HCT116 (cell line): ENCODE measurements around the gene IDH3G. TPM values are rescaled to one million over a fixed set of nuclear protein-coding genes. Genes with fewer than 3 reads are reported as not detected.

Experiments used
- ATAC-seq: fragments of 200-7000 bp; cut with Tn5 transposase; 2 replicates; pipeline ENCODE4 v1.9.1; 2020; ENCODE audit warnings: mild to moderate bottlenecking, moderate library complexity
- BruUV-seq: library from RNA; stranded (reverse); fragments of 400-500 nt; replicated peaks from 2 replicates; lab custom pipeline; 2021; lab: Mats Ljungman, UMichigan
- CTCF ChIA-PET: fragments of 300-600 bp; sonication (Branson Sonifier 250); formaldehyde crosslinking; loops from one replicate; lab custom pipeline; 2021; ENCODE audit warnings: antibody characterized with exemption; lab: Charles Lee
- POLR2A ChIA-PET: fragments of 300-600, 350-600 bp; sonication (Branson Sonifier 250); formaldehyde crosslinking; loops from one replicate; lab custom pipeline; 2021; ENCODE audit warnings: antibody characterized with exemption; lab: Charles Lee
- RAD21 ChIA-PET, 2 experiments: fragments of 300-600 bp; sonication (Branson Sonifier 250); formaldehyde crosslinking; loops; one replicate each; lab custom pipeline; 2023; ENCODE audit warnings: low total read pairs in 2 of 2; ENCODE audit not compliant: uncharacterized antibody in 2 of 2, unreplicated experiment in 2 of 2, low non-redundant PET in 1 of 2; lab: Charles Lee
- DNase-seq: peaks from one replicate; pipeline ENCODE4 v3.0.0-alpha.2; 2010; ENCODE audit warnings: low read depth, low spot score
- H2AFZ ChIP-seq: fragments of 200-600 bp; shearing (Covaris generic), sonication (generic); 2 replicates; pipeline ENCODE4 v1.6.1; 2017; ENCODE audit warnings: low read depth, mixed run types, mixed read lengths, antibody characterized with exemption, low read length; ENCODE audit not compliant: poor library complexity, severe bottlenecking
- H3K27ac ChIP-seq: 2 replicates; pipeline ENCODE4 v1.5.1; 2012; ENCODE audit warnings: low read depth, low read length
- H3K27me3 ChIP-seq: fragments of 200-600 bp; sonication (generic); 2 replicates; pipeline ENCODE4 v1.6.1; 2016; ENCODE audit warnings: mixed run types, low read length, mixed read lengths; ENCODE audit not compliant: insufficient read depth
- H3K36me3 ChIP-seq, 2 experiments: fragments of 200-500 bp in 1 of 2; fragments of 200-600 bp in 1 of 2; sonication (Bioruptor generic) in 1 of 2; sonication (generic) in 1 of 2; 2 replicates each; pipeline versions ENCODE4 v1.5.1 to v1.6.1; 2014 to 2016; ENCODE audit warnings: low read length in 2 of 2, inconsistent platforms in 1 of 2, mixed read lengths in 1 of 2, mixed run types in 1 of 2; ENCODE audit not compliant: insufficient read depth in 2 of 2, control insufficient read depth in 1 of 2
- H3K4me1 ChIP-seq, 2 experiments: fragments of 200-600 bp in 1 of 2; sonication (generic) in 1 of 2; 2 replicates each; pipeline versions ENCODE4 v1.5.1 to v1.6.1; 2012 to 2017; ENCODE audit warnings: low read length in 2 of 2, inconsistent platforms in 1 of 2, mild to moderate bottlenecking in 1 of 2, mixed read lengths in 1 of 2, mixed run types in 1 of 2, moderate library complexity in 1 of 2; ENCODE audit not compliant: insufficient read depth in 2 of 2, control insufficient read depth in 1 of 2
- H3K4me2 ChIP-seq: fragments of 200-600 bp; sonication (generic); 2 replicates; pipeline ENCODE4 v1.6.1; 2017; ENCODE audit warnings: mixed run types, low read length, mixed read lengths
- H3K4me3 ChIP-seq, 2 experiments: fragments of 200-600 bp in 1 of 2; sonication (generic) in 1 of 2; replicated peaks in 1 of 2; 2 replicates each; pipeline ENCODE4 v1.5.1; 2011 to 2016; ENCODE audit warnings: low read length in 2 of 2, control low read depth in 1 of 2, low read depth in 1 of 2, mild to moderate bottlenecking in 1 of 2, mixed read lengths in 1 of 2, mixed run types in 1 of 2
- H3K79me2 ChIP-seq: fragments of 200-600 bp; sonication (generic); 2 replicates; pipeline ENCODE4 v1.6.1; 2017; ENCODE audit warnings: mild to moderate bottlenecking, mixed run types, low read length, moderate library complexity, mixed read lengths; ENCODE audit not compliant: insufficient read depth
- H3K9ac ChIP-seq: fragments of 200-600 bp; sonication (generic); 2 replicates; pipeline ENCODE4 v1.6.1; 2016; ENCODE audit warnings: low read length, mixed read lengths
- H3K9me2 ChIP-seq: fragments of 200-600 bp; sonication (generic), shearing (Covaris generic); 2 replicates; pipeline ENCODE4 v1.6.1; 2017; ENCODE audit warnings: mixed run types, mild to moderate bottlenecking, moderate library complexity; ENCODE audit not compliant: insufficient read depth
- H3K9me3 ChIP-seq, 2 experiments: fragments of 200-500 bp in 1 of 2; fragments of 200-600 bp in 1 of 2; sonication (Bioruptor generic) in 1 of 2; sonication (generic) in 1 of 2; 2 replicates each; pipeline ENCODE4 v1.6.1; 2014 to 2017; ENCODE audit warnings: low read length in 2 of 2, mixed read lengths in 2 of 2, inconsistent platforms in 1 of 2, low read depth in 1 of 2, mild to moderate bottlenecking in 1 of 2, mixed run types in 1 of 2, moderate library complexity in 1 of 2; ENCODE audit not compliant: control insufficient read depth in 1 of 2, insufficient read depth in 1 of 2
- H4K20me1 ChIP-seq: fragments of 200-600 bp; sonication (generic), shearing (Covaris generic); 2 replicates; pipeline ENCODE4 v1.6.1; 2017; ENCODE audit warnings: mixed run types, mild to moderate bottlenecking, moderate library complexity; ENCODE audit not compliant: insufficient read depth
- CEBPB ChIP-seq: IDR thresholded peaks from 2 replicates; pipeline ENCODE4 v1.6.1; 2012; ENCODE audit warnings: low read depth
- ELF1 ChIP-seq: IDR thresholded peaks from 2 replicates; pipeline ENCODE4 v1.6.1; 2012; ENCODE audit warnings: low read depth, borderline replicate concordance
- FOSL1 ChIP-seq: IDR thresholded peaks from 2 replicates; pipeline ENCODE4 v1.6.1; 2012; ENCODE audit warnings: low read depth
- JUND ChIP-seq: IDR thresholded peaks from 2 replicates; pipeline ENCODE4 v1.6.1; 2012
- POLR2A ChIP-seq: IDR thresholded peaks from 2 replicates; pipeline ENCODE4 v1.7.0; 2011; ENCODE audit warnings: borderline replicate concordance; ENCODE audit not compliant: insufficient read depth, insufficient read length; ENCODE audit errors: extremely low read depth
- POLR2AphosphoS5 ChIP-seq: IDR thresholded peaks from 2 replicates; pipeline ENCODE4 v1.6.1; 2011; ENCODE audit warnings: mild to moderate bottlenecking, low read depth, low read length, moderate library complexity
- RAD21 ChIP-seq: IDR thresholded peaks from 2 replicates; pipeline ENCODE4 v1.6.1; 2012; ENCODE audit warnings: low read depth, mild to moderate bottlenecking
- SP1 ChIP-seq: IDR thresholded peaks from 2 replicates; pipeline ENCODE4 v1.6.1; 2012; ENCODE audit warnings: low read depth
- SRF ChIP-seq: IDR thresholded peaks from 2 replicates; pipeline ENCODE4 v1.6.1; 2012; ENCODE audit warnings: low read depth
- TCF7L2 ChIP-seq: IDR thresholded peaks from 2 replicates; pipeline ENCODE4 v1.7.0; 2011; ENCODE audit warnings: borderline replicate concordance, inconsistent platforms; ENCODE audit not compliant: insufficient read depth, insufficient read length; ENCODE audit errors: extremely low read depth
- YY1 ChIP-seq: IDR thresholded peaks from 2 replicates; pipeline ENCODE4 v1.6.1; 2011; ENCODE audit warnings: low read length, low read depth, moderate library complexity, mild to moderate bottlenecking; ENCODE audit not compliant: insufficient replicate concordance; ENCODE audit errors: extremely low read depth
- intact Hi-C: fragments of 100-400 bp; cut with micrococcal nuclease; formaldehyde crosslinking; loops from 2 replicates; pipeline ENCODE4 v1.10.0; 2022
- total RNA-seq: library from RNA; stranded (reverse); gene quantifications from one replicate; pipeline ENCODE4 v1.2.1, GENCODE V29; 2021; ENCODE audit not compliant: unreplicated experiment
- TF ChIP-seq, protein P1 (sequence below): IDR thresholded peaks from 2 replicates; pipeline ENCODE4 v1.6.1; 2011; ENCODE audit warnings: mild to moderate bottlenecking, low read length, moderate library complexity; ENCODE audit not compliant: insufficient replicate concordance; ENCODE audit errors: extremely low read depth
- TF ChIP-seq, protein P2 (sequence below): IDR thresholded peaks from 2 replicates; pipeline ENCODE4 v1.6.1; 2012

The IDH3G gene
- total RNA-seq, 1 experiment from 2014 or later = 49.7 TPM

DNA sequence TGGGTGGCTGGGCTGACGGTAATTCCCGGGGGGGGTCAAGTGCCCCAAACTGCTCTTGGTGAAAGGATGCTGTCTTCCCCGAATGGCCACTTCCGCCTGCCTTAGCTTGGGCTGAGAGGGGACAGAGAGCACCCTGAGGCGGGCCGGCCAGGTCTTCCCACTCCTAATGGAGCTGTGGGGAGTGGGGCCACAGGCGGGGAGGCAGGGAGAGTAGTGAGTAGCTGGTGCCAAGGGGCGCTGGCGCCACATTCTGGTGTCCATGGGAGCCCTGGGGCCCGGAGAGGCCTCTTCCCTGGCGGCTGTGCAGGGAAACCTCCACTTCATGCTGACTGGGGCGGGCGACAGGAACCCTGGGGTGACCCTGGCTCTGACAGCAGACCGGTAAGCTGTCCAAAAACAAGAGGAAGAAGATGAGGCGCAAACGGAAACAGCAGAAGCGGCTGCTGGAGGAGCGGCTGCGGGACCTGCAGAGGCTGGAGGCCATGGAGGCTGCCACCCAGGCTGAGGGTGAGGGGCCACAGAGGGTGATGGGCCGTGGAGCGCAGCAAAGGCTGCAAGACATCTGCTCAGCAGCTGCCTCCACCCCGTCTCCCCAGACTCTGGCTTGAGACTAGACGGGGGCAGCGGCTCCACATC is 10.7 kb downstream of the IDH3G start (continued):
- TF ChIP-seq, protein P1, sequence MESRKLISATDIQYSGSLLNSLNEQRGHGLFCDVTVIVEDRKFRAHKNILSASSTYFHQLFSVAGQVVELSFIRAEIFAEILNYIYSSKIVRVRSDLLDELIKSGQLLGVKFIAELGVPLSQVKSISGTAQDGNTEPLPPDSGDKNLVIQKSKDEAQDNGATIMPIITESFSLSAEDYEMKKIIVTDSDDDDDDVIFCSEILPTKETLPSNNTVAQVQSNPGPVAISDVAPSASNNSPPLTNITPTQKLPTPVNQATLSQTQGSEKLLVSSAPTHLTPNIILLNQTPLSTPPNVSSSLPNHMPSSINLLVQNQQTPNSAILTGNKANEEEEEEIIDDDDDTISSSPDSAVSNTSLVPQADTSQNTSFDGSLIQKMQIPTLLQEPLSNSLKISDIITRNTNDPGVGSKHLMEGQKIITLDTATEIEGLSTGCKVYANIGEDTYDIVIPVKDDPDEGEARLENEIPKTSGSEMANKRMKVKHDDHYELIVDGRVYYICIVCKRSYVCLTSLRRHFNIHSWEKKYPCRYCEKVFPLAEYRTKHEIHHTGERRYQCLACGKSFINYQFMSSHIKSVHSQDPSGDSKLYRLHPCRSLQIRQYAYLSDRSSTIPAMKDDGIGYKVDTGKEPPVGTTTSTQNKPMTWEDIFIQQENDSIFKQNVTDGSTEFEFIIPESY = no peak
- TF ChIP-seq RAD21 (no peak), SRF (no peak), YY1 (no peak)

DNA sequence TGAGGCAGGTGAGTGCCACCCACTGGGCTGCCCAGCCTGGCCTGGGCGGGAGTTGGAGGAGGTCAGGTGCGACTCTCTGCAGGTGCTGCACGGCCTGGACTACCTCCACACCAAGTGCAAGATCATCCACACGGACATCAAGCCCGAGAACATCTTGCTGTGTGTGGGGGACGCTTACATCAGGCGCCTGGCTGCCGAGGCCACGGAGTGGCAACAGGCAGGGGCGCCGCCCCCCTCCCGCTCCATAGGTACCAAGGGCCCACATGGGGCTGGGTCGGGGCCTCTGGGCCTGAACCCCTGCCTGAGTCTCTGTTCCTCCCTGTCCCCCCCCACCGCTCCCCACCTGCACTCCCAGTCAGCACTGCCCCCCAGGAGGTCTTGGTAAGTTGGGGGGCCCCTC is 11.3 kb downstream of the IDH3G start:
- TF ChIP-seq YY1 (no peak), POLR2AphosphoS5 (no peak), RAD21 (no peak), JUND (no peak), SRF (no peak), CEBPB (no peak), ELF1 (no peak), TCF7L2 (no peak), SP1 (no peak), FOSL1 (no peak), POLR2A (no peak)
- TF ChIP-seq, protein P2, sequence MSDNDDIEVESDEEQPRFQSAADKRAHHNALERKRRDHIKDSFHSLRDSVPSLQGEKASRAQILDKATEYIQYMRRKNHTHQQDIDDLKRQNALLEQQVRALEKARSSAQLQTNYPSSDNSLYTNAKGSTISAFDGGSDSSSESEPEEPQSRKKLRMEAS = no peak
- TF ChIP-seq, all 23 proteins: peak for 0
- intact Hi-C loops = no loop called here
- POLR2A ChIA-PET = no interaction called here
- DNase-seq (no peak), ATAC-seq (no peak)
- Histone ChIP-seq H3K27ac (no peak overlapping the region), H3K9me3 (no peaks in the 10 kb centered on the region), H3K4me2 (no peak overlapping the region), H4K20me1 (no peaks in the 10 kb centered on the region), H3K9ac (no peak overlapping the region), H3K4me3 (no peak overlapping the region), H3K9me2 (no peaks in the 10 kb centered on the region), H2AFZ (no peak overlapping the region), H3K27me3 (no peaks in the 10 kb centered on the region), H3K79me2 (no peaks in the 10 kb centered on the region), H3K4me1 (no peaks in the 10 kb centered on the region), H3K36me3 (no peaks in the 10 kb centered on the region; a peak in 1 of 4 replicates)
- BruUV-seq = no TSS peak
- CTCF ChIA-PET = no interaction called here
- RAD21 ChIA-PET = no interaction called here
